ENCODE data around the gene C16orf89. TPM values are rescaled to one million over a fixed set of nuclear protein-coding genes. Genes with fewer than 3 reads are reported as not detected.
A peak's percentile ranks its signal among the peaks of the same experiment; 100 is the strongest.

The C16orf89 gene
- total RNA-seq, 1 experiment from 2014 or later, result not detected

DNA sequence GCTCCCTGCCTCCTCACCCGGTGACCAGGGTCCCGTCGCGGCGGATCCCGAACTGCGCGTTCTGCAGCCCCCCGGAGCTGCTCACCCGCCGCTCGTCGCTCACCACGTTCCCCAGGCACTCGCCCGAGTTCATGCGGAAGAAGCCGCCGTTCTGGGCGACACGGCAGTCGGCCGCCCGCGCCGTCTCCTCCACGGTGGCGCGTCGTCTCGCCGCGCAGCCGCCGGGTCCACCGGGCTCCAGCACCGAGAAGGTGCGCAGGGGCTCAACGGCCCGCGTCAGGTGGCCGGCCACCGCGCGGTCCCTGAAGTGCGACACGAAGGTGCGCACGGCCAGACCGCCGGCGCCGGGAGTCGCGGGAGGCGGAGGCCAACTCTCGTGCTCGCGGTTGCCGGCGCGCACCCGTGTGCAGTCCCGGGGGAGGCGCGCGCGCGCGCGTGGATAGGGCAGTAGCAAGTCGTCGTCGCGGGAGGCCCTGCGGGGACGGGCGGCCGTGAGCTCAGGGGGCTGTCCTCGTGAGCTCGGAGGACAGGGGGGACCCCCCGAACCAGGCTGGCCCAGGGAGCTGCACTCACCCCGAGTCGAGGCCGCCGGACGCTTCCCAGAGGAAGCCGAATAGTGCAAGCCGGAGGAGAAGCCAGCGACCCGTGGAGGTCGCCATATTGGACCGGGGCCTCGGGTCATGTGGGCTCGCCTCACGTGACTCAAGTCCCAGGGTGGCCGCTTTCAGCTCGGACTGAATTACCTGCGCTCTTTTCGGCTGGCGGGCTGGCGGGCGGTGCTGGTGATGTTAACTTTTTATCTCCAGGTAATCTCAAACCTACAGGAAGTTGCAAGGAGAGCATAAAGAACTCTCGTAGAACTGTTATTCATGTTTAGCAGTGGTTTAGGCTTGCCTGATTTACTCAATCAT is 32.2 kb downstream of the C16orf89 start, which contains the start of gene NAGPA:
Gene NAGPA (minus strand): TSS at position 680 of the 911 bp plus-strand sequence. CDS start 21 bp downstream, at position 659.
- ATAC-seq (peak; percentile 83), DNase-seq (peak; percentile 67)
- no peaks in the 10 kb centered on the region for H3K9me3 ChIP-seq (ENCODE audit: low read length)
- no peaks in the 10 kb centered on the region for H3K36me3 ChIP-seq (ENCODE audit: low read depth, low read length)
- no TSS peak for BruUV-seq (replicated peaks)
- no peaks in the 10 kb centered on the region for H3K27me3 ChIP-seq (ENCODE audit: low read length)
- ChIA-PET CTCF (interaction anchor here (0.7 kb wide), 1 partner anchor 8 kb away, joined by 4 read pairs; no protein-coding TSS in a partner anchor), POLR2A (ENCODE audit: unreplicated experiment) (interaction anchor here (0.6 kb wide), 1 partner anchor 17 kb away, joined by 3 read pairs; no protein-coding TSS in a partner anchor)
- peak within 1 kb of the TSS; percentile 97 for H3K4me2 ChIP-seq (ENCODE audit: low read length)
- no peaks in the 10 kb centered on the region for H3K9me2 ChIP-seq (replicated peaks; ENCODE audit: low read length)
- H3K27ac ChIP-seq (ENCODE audit: low read length), result no peak within 1 kb of the TSS
- H3K9ac ChIP-seq (ENCODE audit: low read length), result peak within 1 kb of the TSS; percentile 65
- H3K4me1 ChIP-seq (ENCODE audit: insufficient read depth, low read length), result peaks cover 7% of the 10 kb centered on the region
- H4K20me1 ChIP-seq (ENCODE audit: low read length), result no peaks in the 10 kb centered on the region
- no peaks in the 10 kb centered on the region for H3K79me2 ChIP-seq (ENCODE audit: low read length)
- intact Hi-C loops (cut with micrococcal nuclease), result no loop called here
- H2AFZ ChIP-seq (ENCODE audit: low read length), result peak within 1 kb of the TSS; percentile 95
- no peak for TF ChIP-seq EZH2 (IDR thresholded peaks at IDR 0.05; ENCODE audit: low read length, unreplicated experiment)
- TF ChIP-seq, protein P1, sequence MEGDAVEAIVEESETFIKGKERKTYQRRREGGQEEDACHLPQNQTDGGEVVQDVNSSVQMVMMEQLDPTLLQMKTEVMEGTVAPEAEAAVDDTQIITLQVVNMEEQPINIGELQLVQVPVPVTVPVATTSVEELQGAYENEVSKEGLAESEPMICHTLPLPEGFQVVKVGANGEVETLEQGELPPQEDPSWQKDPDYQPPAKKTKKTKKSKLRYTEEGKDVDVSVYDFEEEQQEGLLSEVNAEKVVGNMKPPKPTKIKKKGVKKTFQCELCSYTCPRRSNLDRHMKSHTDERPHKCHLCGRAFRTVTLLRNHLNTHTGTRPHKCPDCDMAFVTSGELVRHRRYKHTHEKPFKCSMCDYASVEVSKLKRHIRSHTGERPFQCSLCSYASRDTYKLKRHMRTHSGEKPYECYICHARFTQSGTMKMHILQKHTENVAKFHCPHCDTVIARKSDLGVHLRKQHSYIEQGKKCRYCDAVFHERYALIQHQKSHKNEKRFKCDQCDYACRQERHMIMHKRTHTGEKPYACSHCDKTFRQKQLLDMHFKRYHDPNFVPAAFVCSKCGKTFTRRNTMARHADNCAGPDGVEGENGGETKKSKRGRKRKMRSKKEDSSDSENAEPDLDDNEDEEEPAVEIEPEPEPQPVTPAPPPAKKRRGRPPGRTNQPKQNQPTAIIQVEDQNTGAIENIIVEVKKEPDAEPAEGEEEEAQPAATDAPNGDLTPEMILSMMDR (conservative IDR thresholded peaks at IDR 0.05; ENCODE audit: low read depth, low read length), result no peak
- TF ChIP-seq EZH2phosphoT487 (IDR thresholded peaks at IDR 0.05; ENCODE audit: borderline replicate concordance, low read length), result no peak
- no peaks in the 10 kb centered on the region for H3F3A ChIP-seq (ENCODE audit: low read length, unreplicated experiment)
- H3K4me3 ChIP-seq (ENCODE audit: low read length), result peak within 1 kb of the TSS; percentile 88

DNA sequence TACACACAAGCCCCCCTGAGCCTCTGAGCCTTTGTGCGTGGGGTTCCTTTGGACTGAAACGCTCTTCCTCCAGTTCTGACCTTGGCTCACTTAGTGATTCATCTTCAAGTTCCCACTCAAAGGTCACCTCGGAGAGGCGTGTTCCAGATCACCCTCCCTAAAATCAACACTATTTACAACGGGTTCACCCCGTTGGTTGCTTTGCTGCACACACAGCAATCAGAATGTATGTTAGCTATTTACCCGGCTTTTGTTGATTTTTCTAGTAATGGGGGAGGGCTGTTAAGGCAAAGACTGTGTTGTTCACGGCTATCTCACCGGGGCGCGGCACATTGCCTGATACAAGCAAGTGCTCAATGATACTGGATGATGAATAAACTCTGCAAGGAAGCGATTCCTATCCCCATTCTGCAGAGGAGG is 33.0 kb downstream of the C16orf89 start:
- Histone ChIP-seq H3K9ac (ENCODE audit: low read length) (peak overlapping the region; percentile 65), H3K9me3 (ENCODE audit: low read length) (no peaks in the 10 kb centered on the region), H3K27ac (ENCODE audit: low read length) (no peak overlapping the region), H3K9me2 (replicated peaks; ENCODE audit: low read length) (no peaks in the 10 kb centered on the region), H3K4me1 (ENCODE audit: insufficient read depth, low read length) (peaks cover 7% of the 10 kb centered on the region), H3K27me3 (ENCODE audit: low read length) (no peaks in the 10 kb centered on the region), H3K4me2 (ENCODE audit: low read length) (peak overlapping the region; percentile 97), H2AFZ (ENCODE audit: low read length) (peak overlapping the region; percentile 95), H3F3A (ENCODE audit: low read length, unreplicated experiment) (no peaks in the 10 kb centered on the region), H4K20me1 (ENCODE audit: low read length) (no peaks in the 10 kb centered on the region), H3K36me3 (ENCODE audit: low read depth, low read length) (no peaks in the 10 kb centered on the region), H3K4me3 (ENCODE audit: low read length) (peak overlapping the region; percentile 88), H3K79me2 (ENCODE audit: low read length) (no peaks in the 10 kb centered on the region)
- intact Hi-C loops (cut with micrococcal nuclease), result no loop called here
- ChIA-PET CTCF (no interaction called here), POLR2A (ENCODE audit: unreplicated experiment) (no interaction called here)
- no peak for DNase-seq
- no peak for TF ChIP-seq EZH2phosphoT487 (IDR thresholded peaks at IDR 0.05; ENCODE audit: borderline replicate concordance, low read length)
- TF ChIP-seq, protein P1 (conservative IDR thresholded peaks at IDR 0.05; ENCODE audit: low read depth, low read length), result no peak
- TF ChIP-seq EZH2 (IDR thresholded peaks at IDR 0.05; ENCODE audit: low read length, unreplicated experiment), result no peak
- BruUV-seq (replicated peaks), result TSS peak; percentile 70
- peak; percentile 9 for ATAC-seq

DNA sequence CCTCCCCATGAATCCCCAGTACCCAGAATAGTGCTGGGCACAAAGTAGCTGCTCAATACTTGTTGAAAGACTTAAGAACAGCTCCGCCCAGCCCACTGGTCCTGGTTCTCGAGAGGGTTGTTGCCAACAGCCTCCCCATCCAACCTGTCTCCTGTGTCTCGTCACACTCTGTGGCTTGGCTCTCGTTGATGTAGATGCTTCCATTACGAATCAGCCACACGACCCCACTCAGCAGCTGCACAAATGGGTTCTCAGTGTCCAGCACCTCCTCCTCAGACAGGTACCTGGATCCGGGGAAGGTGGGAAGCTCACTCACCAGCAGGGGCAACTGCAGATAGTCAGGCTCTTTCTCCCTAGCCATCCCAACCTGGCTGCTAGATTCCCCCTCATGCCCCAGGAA is 34.2 kb downstream of the C16orf89 start:
- POLR2A ChIA-PET (ENCODE audit: unreplicated experiment), result no interaction called here
- intact Hi-C loops (cut with micrococcal nuclease), result no loop called here
- BruUV-seq (replicated peaks), result no TSS peak

More for the DNA sequence above, 34.2 kb downstream of the C16orf89 start:
- no peak overlapping the region for H3K4me3 ChIP-seq (ENCODE audit: low read length)
- no peak overlapping the region for H3K4me2 ChIP-seq (ENCODE audit: low read length)
- H3K9me3 ChIP-seq (ENCODE audit: low read length), result no peaks in the 10 kb centered on the region
- H3K79me2 ChIP-seq (ENCODE audit: low read length), result no peaks in the 10 kb centered on the region
- no peak overlapping the region for H3K27ac ChIP-seq (ENCODE audit: low read length)
- H3F3A ChIP-seq (ENCODE audit: low read length, unreplicated experiment), result no peaks in the 10 kb centered on the region
- no peak for ATAC-seq
- H3K36me3 ChIP-seq (ENCODE audit: low read depth, low read length), result no peaks in the 10 kb centered on the region
- H3K27me3 ChIP-seq (ENCODE audit: low read length), result no peaks in the 10 kb centered on the region
- H4K20me1 ChIP-seq (ENCODE audit: low read length), result no peaks in the 10 kb centered on the region
- CTCF ChIA-PET, result no interaction called here
- no peak for DNase-seq
- no peak overlapping the region for H2AFZ ChIP-seq (ENCODE audit: low read length)
- H3K9ac ChIP-seq (ENCODE audit: low read length), result no peak overlapping the region
- TF ChIP-seq EZH2phosphoT487 (IDR thresholded peaks at IDR 0.05; ENCODE audit: borderline replicate concordance, low read length) (no peak), EZH2 (IDR thresholded peaks at IDR 0.05; ENCODE audit: low read length, unreplicated experiment) (no peak)
- TF ChIP-seq, protein P1 (conservative IDR thresholded peaks at IDR 0.05; ENCODE audit: low read depth, low read length), result no peak
- H3K4me1 ChIP-seq (ENCODE audit: insufficient read depth, low read length), result peaks cover 7% of the 10 kb centered on the region
- no peaks in the 10 kb centered on the region for H3K9me2 ChIP-seq (replicated peaks; ENCODE audit: low read length)
